GM19035 (cell line): ENCODE data around the gene ZIK1.

ENCODE experiments used
- ATAC-seq: cut with Tn5 transposase; IDR thresholded peaks from one replicate; pipeline ENCODE4 v1.9.1; 2021; ENCODE audit not compliant: unreplicated experiment

ZIK1 gene

DNA sequence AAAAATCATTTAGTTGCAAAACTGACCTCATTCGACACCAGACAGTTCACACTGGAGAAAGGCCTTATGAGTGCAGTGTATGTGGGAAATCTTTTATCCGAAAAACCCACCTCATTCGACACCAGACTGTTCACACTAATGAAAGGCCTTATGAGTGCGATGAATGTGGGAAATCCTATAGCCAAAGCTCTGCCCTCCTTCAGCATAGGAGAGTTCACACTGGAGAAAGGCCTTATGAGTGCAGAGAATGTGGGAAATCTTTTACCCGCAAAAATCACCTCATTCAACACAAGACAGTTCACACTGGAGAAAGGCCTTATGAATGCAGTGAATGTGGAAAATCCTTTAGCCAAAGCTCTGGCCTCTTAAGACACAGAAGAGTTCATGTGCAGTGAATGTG lies 23.0 kb downstream of the ZIK1 start:
- ATAC-seq: no peak

DNA sequence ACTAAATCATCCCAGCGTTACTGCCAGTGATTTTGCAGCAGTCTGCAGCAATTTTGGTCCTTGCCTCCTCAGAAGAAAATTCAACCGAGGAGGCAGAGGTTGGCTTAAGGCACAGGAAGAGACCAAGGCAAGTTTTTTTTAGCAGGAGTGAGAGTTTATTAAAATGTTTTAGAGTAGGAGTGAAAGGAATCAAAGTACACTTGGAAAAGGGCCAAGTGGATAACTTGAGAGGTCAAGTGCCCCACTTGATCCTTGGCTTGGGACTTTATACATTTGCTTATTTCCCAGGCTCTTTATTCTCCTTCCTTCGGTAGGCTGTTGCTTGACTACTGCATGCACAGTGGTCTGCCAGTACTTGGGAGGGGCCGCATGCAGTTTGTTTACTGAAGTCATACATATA lies 27.2 kb downstream of the ZIK1 start:
- ATAC-seq: no peak

DNA sequence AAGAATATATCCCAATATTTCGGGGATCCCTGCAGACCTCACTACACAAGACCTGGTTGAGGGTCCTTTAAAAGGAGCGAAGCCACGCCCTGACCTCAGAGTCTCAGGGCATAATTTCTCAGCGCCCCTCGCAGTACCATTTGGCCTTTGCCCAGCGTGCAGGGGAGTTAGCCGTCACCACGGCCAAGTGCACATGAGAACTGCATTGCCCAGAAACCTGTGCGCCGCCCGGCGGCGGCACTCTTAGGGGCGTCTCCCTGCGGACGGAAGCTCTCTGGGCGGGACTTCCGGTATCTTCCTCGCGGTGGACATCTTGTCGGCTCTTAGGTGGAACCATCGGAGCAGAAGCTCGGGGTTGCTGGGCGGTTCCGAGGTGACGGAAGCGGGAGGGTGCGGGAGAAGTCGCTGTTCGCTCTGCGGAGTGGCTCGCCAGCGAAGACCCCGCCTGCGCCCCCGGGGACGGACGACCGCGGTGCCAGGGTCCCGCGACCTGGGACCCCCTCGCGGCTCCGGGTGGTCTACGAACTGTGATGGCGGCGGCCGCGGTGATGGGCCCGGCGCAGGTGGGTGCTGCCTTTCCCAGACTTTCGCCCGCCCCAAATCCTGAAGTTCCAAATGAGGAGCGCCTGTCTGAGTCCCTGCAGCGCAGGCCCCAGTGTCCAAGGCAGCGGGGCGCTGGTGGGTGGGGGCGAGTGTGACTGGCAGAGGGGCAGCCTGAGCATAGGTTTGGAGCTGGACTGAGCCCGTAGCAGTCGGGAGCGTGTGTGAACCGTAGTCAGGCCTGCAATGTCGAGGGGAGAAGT lies 30.2 kb downstream of the ZIK1 start, which contains the start of gene ZNF134:
ZNF134 (plus strand) TSS at position 302 of the 803 bp plus-strand sequence. CDS start 5,227 bp downstream, outside the sequence.
- ATAC-seq: peak; percentile 95

DNA sequence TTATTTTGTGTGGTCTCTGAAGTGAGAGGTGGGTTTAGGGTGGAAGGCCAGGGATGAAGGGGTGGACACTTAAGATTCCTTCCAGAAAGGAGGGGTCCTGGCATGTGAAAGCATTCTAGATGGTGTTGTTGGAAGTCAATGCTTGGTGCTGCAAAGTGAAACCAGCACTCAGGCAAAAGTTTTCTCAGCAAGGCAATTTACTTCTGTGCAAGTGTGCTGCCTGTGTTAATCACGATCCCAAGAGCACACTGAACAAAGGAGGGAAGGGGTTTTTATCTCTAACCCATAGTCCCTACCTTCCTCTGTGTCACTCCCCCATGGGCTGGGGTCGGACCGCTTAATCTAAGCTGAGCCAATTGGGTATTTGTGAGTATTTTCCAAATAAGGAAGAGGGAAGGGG lies 31.4 kb downstream of the ZIK1 start:
- ATAC-seq: no peak

DNA sequence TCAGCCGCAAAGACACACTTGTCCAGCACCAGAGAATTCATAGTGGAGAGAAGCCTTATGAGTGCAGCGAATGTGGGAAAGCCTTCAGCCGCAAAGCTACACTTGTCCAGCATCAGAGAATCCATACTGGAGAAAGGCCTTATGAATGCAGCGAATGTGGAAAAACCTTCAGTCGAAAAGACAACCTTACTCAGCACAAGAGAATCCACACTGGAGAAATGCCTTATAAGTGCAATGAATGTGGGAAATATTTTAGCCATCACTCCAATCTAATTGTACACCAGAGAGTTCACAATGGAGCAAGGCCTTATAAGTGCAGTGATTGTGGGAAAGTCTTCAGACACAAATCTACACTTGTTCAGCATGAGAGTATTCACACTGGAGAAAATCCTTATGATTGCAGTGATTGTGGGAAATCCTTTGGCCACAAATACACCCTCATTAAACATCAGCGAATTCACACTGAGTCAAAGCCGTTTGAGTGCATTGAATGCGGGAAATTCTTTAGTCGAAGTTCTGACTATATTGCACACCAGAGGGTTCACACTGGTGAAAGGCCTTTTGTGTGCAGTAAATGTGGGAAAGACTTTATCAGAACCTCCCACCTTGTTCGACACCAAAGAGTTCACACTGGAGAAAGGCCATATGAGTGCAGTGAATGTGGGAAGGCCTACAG lies 36.9 kb downstream of the ZIK1 start:
- no peak for ATAC-seq

DNA sequence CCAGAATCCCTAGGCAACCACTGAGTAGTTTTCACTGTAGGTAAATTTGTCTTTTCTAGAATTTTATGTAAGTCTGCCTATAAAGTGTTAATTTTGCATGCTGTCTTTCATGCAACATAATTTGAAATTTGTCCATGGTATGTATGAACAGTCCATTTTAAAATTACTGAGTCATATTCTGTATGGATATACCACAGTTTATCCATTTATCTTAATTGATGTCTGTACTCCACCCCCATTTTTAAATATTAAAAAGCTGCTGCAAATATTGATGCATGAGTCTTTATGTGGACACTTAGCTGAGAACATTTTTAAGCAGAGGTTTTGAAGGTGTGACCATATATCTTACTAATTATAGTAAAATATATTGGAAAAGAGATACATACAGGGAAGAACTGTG lies 39.1 kb downstream of the ZIK1 start:
- no peak for ATAC-seq

DNA sequence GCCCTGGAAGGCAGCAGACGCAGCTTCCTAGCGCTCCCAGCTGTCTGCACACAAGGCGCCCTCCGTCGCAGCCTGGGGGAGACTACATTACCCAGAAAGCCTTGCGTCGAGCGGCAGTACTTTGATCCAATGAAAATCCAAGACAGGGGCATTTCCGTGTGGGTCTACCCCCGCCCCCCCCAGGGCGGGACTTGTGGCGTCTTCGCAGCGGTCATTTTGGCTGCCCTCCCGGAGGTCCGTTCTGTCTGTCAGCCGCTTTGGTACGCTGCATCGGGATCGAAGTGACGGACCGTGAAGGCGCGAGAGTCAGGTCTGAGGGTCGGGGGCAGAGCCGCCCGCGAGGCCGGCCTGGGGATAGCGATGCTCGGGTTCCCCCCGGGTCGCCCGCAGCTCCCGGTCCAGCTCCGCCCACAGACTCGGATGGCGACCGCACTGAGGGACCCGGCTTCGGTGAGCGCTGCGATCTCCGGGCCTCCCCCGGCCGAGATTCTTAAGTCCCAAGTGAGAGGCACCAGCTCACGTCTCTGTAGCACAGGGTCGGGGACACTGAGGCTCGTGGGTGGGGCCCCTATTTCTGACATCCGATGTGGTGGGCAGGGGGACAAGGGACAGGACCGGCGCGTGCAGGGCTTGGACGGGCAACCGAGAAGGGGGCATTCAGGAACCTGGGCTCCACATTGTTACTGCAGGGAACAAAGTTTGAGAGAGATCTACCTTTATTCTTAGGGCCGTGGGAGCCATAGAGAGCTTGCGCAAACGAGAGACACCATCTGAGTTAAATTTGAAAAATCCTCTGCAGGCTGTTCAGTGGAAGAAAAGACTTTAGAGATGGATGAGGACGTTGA lies 49.3 kb downstream of the ZIK1 start, which contains the start of gene ZNF211:
ZNF211 (plus strand) TSS at position 182 of the 845 bp plus-strand sequence; CDS start at position 361, 179 bp downstream.
- peak; percentile 95 for ATAC-seq

DNA sequence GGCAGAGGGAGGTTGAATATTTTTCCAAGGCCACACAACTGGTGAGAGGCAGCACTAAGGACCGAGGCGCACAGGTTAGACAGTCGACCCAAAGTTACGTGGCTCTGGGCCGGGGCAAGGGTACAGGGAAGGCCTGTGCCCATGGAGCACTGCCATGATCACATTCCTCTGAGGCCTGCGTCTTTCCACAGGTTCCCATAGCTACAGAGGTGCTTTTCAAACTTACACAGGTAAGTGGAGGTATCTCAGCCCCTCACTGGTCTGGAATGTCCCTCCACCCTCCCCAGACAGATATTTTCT lies 49.8 kb downstream of the ZIK1 start:
- no peak for ATAC-seq

DNA sequence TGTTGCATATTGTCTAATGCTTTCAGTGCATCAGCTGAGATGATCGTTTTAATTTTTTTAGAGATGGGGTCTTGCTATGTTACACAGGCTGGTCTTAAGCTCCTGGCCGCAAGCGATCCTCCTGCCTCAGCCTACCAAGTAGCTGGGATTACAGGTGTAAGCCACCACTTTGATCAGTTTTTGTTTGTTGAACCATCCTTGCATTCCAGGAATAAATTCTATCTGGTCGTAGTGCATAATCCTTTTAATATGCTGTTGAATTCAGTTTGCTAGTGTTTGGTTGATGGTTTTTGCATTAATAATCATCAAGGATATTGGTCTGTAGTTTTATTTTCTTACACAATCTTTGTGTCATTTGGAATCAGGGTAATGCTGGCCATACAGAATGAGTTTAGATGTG lies 53.4 kb downstream of the ZIK1 start:
- no peak for ATAC-seq

DNA sequence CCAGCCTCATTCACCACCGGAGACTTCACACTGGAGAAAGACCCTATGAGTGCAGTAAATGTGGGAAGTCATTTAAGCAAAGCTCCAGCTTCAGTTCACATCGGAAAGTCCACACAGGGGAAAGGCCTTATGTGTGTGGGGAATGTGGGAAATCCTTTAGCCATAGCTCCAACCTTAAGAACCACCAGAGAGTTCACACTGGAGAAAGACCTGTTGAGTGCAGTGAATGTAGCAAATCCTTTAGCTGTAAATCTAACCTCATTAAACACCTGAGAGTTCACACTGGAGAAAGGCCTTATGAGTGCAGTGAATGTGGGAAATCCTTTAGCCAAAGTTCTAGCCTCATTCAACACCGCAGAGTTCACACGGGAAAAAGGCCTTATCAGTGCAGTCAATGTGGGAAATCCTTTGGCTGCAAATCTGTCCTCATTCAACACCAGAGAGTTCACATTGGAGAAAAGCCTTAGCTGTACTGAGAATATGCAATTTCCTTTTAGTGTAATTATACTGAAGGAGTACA lies 57.8 kb downstream of the ZIK1 start:
- no peak for ATAC-seq

DNA sequence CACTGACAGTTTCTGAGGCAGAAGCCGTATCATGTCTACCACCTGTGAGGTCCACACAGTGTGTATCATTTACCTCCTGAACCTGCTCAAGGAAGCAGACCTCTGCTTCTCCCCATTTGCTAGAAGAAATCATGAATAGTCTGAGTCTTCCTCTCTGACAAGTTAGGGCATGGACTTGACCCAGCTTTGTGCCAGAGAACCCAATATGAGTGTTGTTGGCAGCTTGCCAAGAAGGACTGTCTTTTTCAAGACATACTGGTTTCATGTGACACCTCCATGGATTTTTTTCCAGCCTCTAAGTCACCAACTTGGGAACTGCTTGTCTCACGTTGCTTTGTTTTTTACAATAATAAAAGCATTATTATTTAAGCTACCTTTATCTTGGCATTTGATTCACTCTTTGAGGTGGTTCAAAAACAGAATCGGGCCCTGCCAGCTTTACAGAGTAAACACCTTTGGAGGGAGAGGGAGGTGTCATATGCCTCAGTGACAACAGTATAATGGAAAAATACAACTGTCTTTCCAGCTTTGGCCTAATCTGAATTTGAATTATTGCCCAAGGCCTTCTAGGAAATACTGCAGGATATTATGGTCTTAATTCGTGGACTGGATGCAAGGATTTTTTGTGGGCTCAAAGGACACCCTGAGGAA lies 58.6 kb downstream of the ZIK1 start:
- no peak for ATAC-seq
